SK-N-SH (cell line): ENCODE measurements around the gene PDE4D. TPM values are rescaled to one million over a fixed set of nuclear protein-coding genes. Genes with fewer than 3 reads are reported as not detected.

ENCODE experiments used
- CTCF ChIA-PET: fragments of 300-600, 350-600 bp; formaldehyde crosslinking; extraction: SDS; loops from one replicate; lab custom pipeline; 2021; lab: Yijun Ruan, JAX
- POLR2A ChIA-PET: fragments of 350-600 bp; sonication (Branson Sonifier 250); formaldehyde crosslinking; extraction: SDS; loops from one replicate; lab custom pipeline; 2020; ENCODE audit warnings: antibody characterized with exemption, inconsistent platforms; lab: Yijun Ruan, JAX
- DNase-seq: peaks from one replicate; pipeline ENCODE4 v3.0.0; 2012
- H2AFZ ChIP-seq: fragments of 200-600 bp; sonication (generic); 2 replicates; pipeline ENCODE4 v1.8.1; 2016; ENCODE audit warnings: antibody characterized with exemption, mild to moderate bottlenecking, low read depth
- H3F3A ChIP-seq: fragments of 200-600 bp; sonication (generic); replicated peaks from 2 replicates; pipeline ENCODE3; 2016; ENCODE audit warnings: antibody characterized with exemption, mild to moderate bottlenecking; ENCODE audit not compliant: insufficient read depth
- H3K27ac ChIP-seq, 2 experiments: fragments of 200-500 bp in 1 of 2; fragments of 200-600 bp in 1 of 2; sonication (Bioruptor generic) in 1 of 2; sonication (generic), shearing (Covaris generic) in 1 of 2; 2 replicates each; pipeline versions ENCODE4 v1.5.1 to v1.6.1; 2014 to 2016; ENCODE audit warnings: low read depth in 2 of 2, inconsistent platforms in 1 of 2, low read length in 1 of 2, mild to moderate bottlenecking in 1 of 2, mixed read lengths in 1 of 2
- H3K27me3 ChIP-seq: fragments of 200-600 bp; sonication (generic), shearing (Covaris generic); 2 replicates; pipeline ENCODE4 v1.6.1; 2016; ENCODE audit warnings: mixed run types; ENCODE audit not compliant: insufficient read depth
- H3K36me3 ChIP-seq, 2 experiments: fragments of 200-500 bp in 1 of 2; fragments of 200-600 bp in 1 of 2; sonication (Bioruptor generic) in 1 of 2; sonication (generic) in 1 of 2; replicated peaks in 1 of 2; 2 replicates each; pipeline versions ENCODE3 to v1.5.1; 2014 to 2016; ENCODE audit warnings: low read length in 1 of 2, mild to moderate bottlenecking in 1 of 2; ENCODE audit not compliant: insufficient read depth in 2 of 2, control insufficient read depth in 1 of 2
- H3K4me1 ChIP-seq, 2 experiments: fragments of 200-500 bp in 1 of 2; fragments of 200-600 bp in 1 of 2; sonication (Bioruptor generic) in 1 of 2; sonication (generic), shearing (Covaris generic) in 1 of 2; 2 replicates each; pipeline versions ENCODE4 v1.5.1 to v1.6.1; 2014 to 2016; ENCODE audit warnings: low read depth in 1 of 2, low read length in 1 of 2, mixed run types in 1 of 2; ENCODE audit not compliant: insufficient read depth in 2 of 2, control insufficient read depth in 1 of 2
- H3K4me2 ChIP-seq: fragments of 200-600 bp; sonication (generic), shearing (Covaris generic); 2 replicates; pipeline ENCODE4 v1.6.1; 2017; ENCODE audit warnings: mixed run types
- H3K4me3 ChIP-seq, 2 experiments: fragments of 200-500 bp in 1 of 2; fragments of 200-600 bp in 1 of 2; sonication (Bioruptor generic) in 1 of 2; sonication (generic), shearing (Covaris generic) in 1 of 2; 2 replicates each; pipeline versions ENCODE4 v1.5.1 to v1.8.1; 2014 to 2016; ENCODE audit warnings: low read depth in 2 of 2, inconsistent platforms in 1 of 2, low read length in 1 of 2, mild to moderate bottlenecking in 1 of 2, mixed read lengths in 1 of 2, moderate library complexity in 1 of 2
- H3K79me2 ChIP-seq: fragments of 200-600 bp; sonication (generic); 2 replicates; pipeline ENCODE4 v1.8.1; 2017; ENCODE audit warnings: mild to moderate bottlenecking; ENCODE audit not compliant: insufficient read depth
- H3K9ac ChIP-seq: fragments of 200-600 bp; sonication (generic); 2 replicates; pipeline ENCODE4 v1.6.1; 2017; ENCODE audit warnings: mixed run types
- H3K9me2 ChIP-seq: fragments of 200-600 bp; sonication (generic); 2 replicates; pipeline ENCODE4 v1.6.1; 2017; ENCODE audit warnings: mixed run types
- H3K9me3 ChIP-seq: fragments of 200-600 bp; sonication (generic); 2 replicates; pipeline ENCODE4 v1.6.1; 2017; ENCODE audit warnings: mixed run types, mild to moderate bottlenecking, moderate library complexity
- H4K20me1 ChIP-seq: fragments of 200-600 bp; sonication (generic); 2 replicates; pipeline ENCODE4 v1.6.1; 2017; ENCODE audit warnings: mild to moderate bottlenecking, mixed run types; ENCODE audit not compliant: insufficient read depth
- ELF1 ChIP-seq: IDR thresholded peaks from 2 replicates; pipeline ENCODE4 v1.4.0; 2012
- EP300 ChIP-seq, 2 experiments: IDR thresholded peaks; 2 replicates each; pipeline versions ENCODE4 v1.4.0 to v1.6.1; 2012; ENCODE audit warnings: borderline replicate concordance in 1 of 2, low read depth in 1 of 2, low read length in 1 of 2
- EZH2phosphoT487 ChIP-seq: fragments of 200-600 bp; sonication (generic); IDR thresholded peaks from 2 replicates; pipeline ENCODE4 v1.6.1; 2017; ENCODE audit warnings: low read depth, mixed run types, mild to moderate bottlenecking, antibody characterized with exemption, moderate library complexity, borderline replicate concordance
- FOSL2 ChIP-seq: IDR thresholded peaks from 2 replicates; pipeline ENCODE4 v1.4.0; 2012; ENCODE audit warnings: low read depth, mild to moderate bottlenecking, moderate library complexity, borderline replicate concordance
- FOXJ3 ChIP-seq: sonication (generic); formaldehyde crosslinking; IDR thresholded peaks from 2 replicates; pipeline ENCODE4 v1.5.1; 2020; ENCODE audit warnings: mild to moderate bottlenecking, missing genetic modification reagents
- GABPA ChIP-seq: IDR thresholded peaks from 2 replicates; pipeline ENCODE4 v1.4.0; 2012; ENCODE audit warnings: low read depth, mild to moderate bottlenecking
- GATA2 ChIP-seq: sonication (generic); formaldehyde crosslinking; IDR thresholded peaks from 2 replicates; pipeline ENCODE4 v1.5.0; 2020; ENCODE audit warnings: mild to moderate bottlenecking, missing genetic modification reagents
- JUND ChIP-seq: IDR thresholded peaks from 2 replicates; pipeline ENCODE4 v1.4.0; 2012
- MXI1 ChIP-seq: IDR thresholded peaks from 2 replicates; pipeline ENCODE4 v1.6.1; 2012; ENCODE audit warnings: mild to moderate bottlenecking, low read depth, low read length, improper control_type of control experiment
- NFIC ChIP-seq: IDR thresholded peaks from 2 replicates; pipeline ENCODE4 v1.4.0; 2012; ENCODE audit warnings: borderline replicate concordance
- POLR2AphosphoS5 ChIP-seq: IDR thresholded peaks from 2 replicates; pipeline ENCODE4 v1.6.1; 2012; ENCODE audit warnings: low read depth, low read length
- TAF1 ChIP-seq: IDR thresholded peaks from 2 replicates; pipeline ENCODE4 v1.6.1; 2012; ENCODE audit warnings: low read depth, mild to moderate bottlenecking, low read length, moderate library complexity, borderline replicate concordance
- TCF12 ChIP-seq: IDR thresholded peaks from 2 replicates; pipeline ENCODE4 v1.4.0; 2012
- TEAD4 ChIP-seq: IDR thresholded peaks from 2 replicates; pipeline ENCODE4 v1.4.0; 2012; ENCODE audit warnings: mild to moderate bottlenecking, borderline replicate concordance; ENCODE audit not compliant: insufficient read depth
- USF2 ChIP-seq: fragments of 150-350 bp; IDR thresholded peaks from 2 replicates; pipeline ENCODE4 v1.6.1; 2017; ENCODE audit warnings: antibody characterized with exemption, low read length, low read depth, borderline replicate concordance
- YY1 ChIP-seq: IDR thresholded peaks from 2 replicates; pipeline ENCODE4 v1.4.0; 2012; ENCODE audit warnings: low read depth, mild to moderate bottlenecking
- WGBS: methylation state at CpG from one replicate; pipeline ENCODE4 v1.1.6; 2017; ENCODE audit warnings: low lambda C conversion rate; 5-methylcytosine and 5-hydroxymethylcytosine counted together
- polyA plus RNA-seq, 3 experiments: library from polyadenylated mRNA; depleted of rRNA; stranded (reverse); fragments of >200 nt; gene quantifications; 2 replicates each; pipeline ENCODE4 v1.2.3, GENCODE V29; 2012

PDE4D gene
- polyA plus RNA-seq, 1 of the 3 experiments (the other 2 are of a cell fraction): 2.4 TPM

- H3K9ac ChIP-seq: no peak overlapping the region
- H3K27ac ChIP-seq: no peak overlapping the region
- peaks cover 20% of the 10 kb centered on the region for H3F3A ChIP-seq
- 89% methylated on average over 2 of the region's 2 CpGs for WGBS
- POLR2A ChIA-PET: no interaction called here
- TF ChIP-seq TCF12: no peak
- TF ChIP-seq GABPA: no peak
- no peak for TF ChIP-seq GATA2 (CRISPR knock-in tag)
- no peak overlapping the region for H3K4me2 ChIP-seq
- H3K79me2 ChIP-seq: no peaks in the 10 kb centered on the region
- H3K9me3 ChIP-seq: no peaks in the 10 kb centered on the region
- H2AFZ ChIP-seq: no peak overlapping the region
- no peaks in the 10 kb centered on the region for H4K20me1 ChIP-seq
- CTCF ChIA-PET: interaction anchor here (1.1 kb wide), 2 partner anchors 73 to 211 kb away, joined by 3 read pairs; no protein-coding TSS in a partner anchor
- no peaks in the 10 kb centered on the region for H3K27me3 ChIP-seq
- H3K36me3 ChIP-seq: no peaks in the 10 kb centered on the region
- no peaks in the 10 kb centered on the region for H3K9me2 ChIP-seq
- peaks cover 6 to 20% of the 10 kb centered on the region in 2 experiments; a peak in 3 of 4 replicates for H3K4me1 ChIP-seq
- no peak for DNase-seq
- H3K4me3 ChIP-seq: no peak overlapping the region
Observed at GRCh38 chr5:59600153-59600552, 293.4 kb downstream of the PDE4D start.

- WGBS: 92% methylated on average over 2 of the region's 2 CpGs
- TF ChIP-seq TAF1 (no peak), ELF1 (no peak), USF2 (no peak), YY1 (no peak), TCF12 (no peak), POLR2AphosphoS5 (no peak), JUND (no peak), MXI1 (no peak), EZH2phosphoT487 (no peak), FOSL2 (no peak), TEAD4 (no peak), FOXJ3 (CRISPR knock-in tag) (no peak), EP300 (IDR thresholded peaks at IDR 0.05; ENCODE audit: borderline replicate concordance in 1 of 2, low read depth in 1 of 2, low read length in 1 of 2) (no peak), NFIC (no peak)
- no peaks in the 10 kb centered on the region for H3K36me3 ChIP-seq
- no peak overlapping the region for H2AFZ ChIP-seq
- CTCF ChIA-PET: interaction anchor here (1.1 kb wide), 2 partner anchors 74 to 210 kb away, joined by 3 read pairs; no protein-coding TSS in a partner anchor
- no peaks in the 10 kb centered on the region for H4K20me1 ChIP-seq
- H3K4me3 ChIP-seq: no peak overlapping the region
- POLR2A ChIA-PET: no interaction called here
- H3K27me3 ChIP-seq: no peaks in the 10 kb centered on the region
- no peak overlapping the region for H3K4me2 ChIP-seq
- H3K79me2 ChIP-seq: no peaks in the 10 kb centered on the region
- no peak overlapping the region for H3K9ac ChIP-seq
- no peaks in the 10 kb centered on the region for H3K9me3 ChIP-seq
- H3F3A ChIP-seq: peaks cover 24% of the 10 kb centered on the region
- H3K9me2 ChIP-seq: no peaks in the 10 kb centered on the region
- no peak overlapping the region for H3K27ac ChIP-seq
- peaks cover 6 to 20% of the 10 kb centered on the region in 2 experiments; a peak in 3 of 4 replicates for H3K4me1 ChIP-seq
- no peak for DNase-seq
Observed at GRCh38 chr5:59599729-59600128, 293.8 kb downstream of the PDE4D start.
